NCI-H345 (cell line): ENCODE results near the gene CNGA1.
"Not testable (repeated sequence)": the region's sequence is repeated elsewhere in the genome, so short reads cannot be mapped to it uniquely, and the experiment has no call there.

Experiments
- DNase-seq: peaks from one replicate; lab custom pipeline; 2025; lab: John Stamatoyannopoulos, UW

Gene CNGA1

GRCh38 chr4:48030470-48030869 is 14.0 kb upstream of the CNGA1 start:
- no peak for DNase-seq

GRCh38 chr4:48028696-48029095 is 12.2 kb upstream of the CNGA1 start:
- DNase-seq: no peak

- DNase-seq: no peak
Measured at GRCh38 chr4:48027653-48028052, 11.2 kb upstream of the CNGA1 start.

GRCh38 chr4:48025005-48025404 is 8.5 kb upstream of the CNGA1 start:
- DNase-seq: peak; percentile 50

GRCh38 chr4:48024522-48024921 is 8.0 kb upstream of the CNGA1 start:
- DNase-seq: no peak

- no peak for DNase-seq
Measured at GRCh38 chr4:48022192-48022799, 5.8 kb upstream of the CNGA1 start.

GRCh38 chr4:48021100-48021499 is 4.6 kb upstream of the CNGA1 start:
- DNase-seq: no peak

- DNase-seq: no peak
Measured at GRCh38 chr4:48018112-48018511, 1.6 kb upstream of the CNGA1 start.

- DNase-seq: peak; percentile 54
Measured at GRCh38 chr4:48017108-48017571, 659 bp upstream of the CNGA1 start.

GRCh38 chr4:48015678-48016077 is 803 bp downstream of the CNGA1 start:
- no peak for DNase-seq

GRCh38 chr4:48015216-48015615 is 1.3 kb downstream of the CNGA1 start:
- DNase-seq: no peak

- DNase-seq: no peak
Measured at GRCh38 chr4:48012824-48013223, 3.7 kb downstream of the CNGA1 start.

- DNase-seq: no peak
Measured at GRCh38 chr4:48011722-48012121, 4.8 kb downstream of the CNGA1 start.

GRCh38 chr4:48010906-48011305 is 5.6 kb downstream of the CNGA1 start:
- DNase-seq: not testable (repeated sequence)

- DNase-seq: no peak
Measured at GRCh38 chr4:48008021-48008596, 8.4 kb downstream of the CNGA1 start.

GRCh38 chr4:48005781-48006180 is 10.7 kb downstream of the CNGA1 start:
- DNase-seq: no peak

GRCh38 chr4:48003568-48003967 is 12.9 kb downstream of the CNGA1 start:
- peak; percentile 11 for DNase-seq

GRCh38 chr4:48002267-48002666 is 14.2 kb downstream of the CNGA1 start:
- no peak for DNase-seq

GRCh38 chr4:47996021-47996420 is 20.5 kb downstream of the CNGA1 start:
- DNase-seq: no peak

- not testable (repeated sequence) for DNase-seq
Measured at GRCh38 chr4:47992475-47992874, 24.0 kb downstream of the CNGA1 start.

- no peak for DNase-seq
Measured at GRCh38 chr4:47990145-47990544, 26.3 kb downstream of the CNGA1 start.

GRCh38 chr4:47974566-47974965 is 41.9 kb downstream of the CNGA1 start:
- no peak for DNase-seq

- no peak for DNase-seq
Measured at GRCh38 chr4:47972721-47973120, 43.8 kb downstream of the CNGA1 start.

GRCh38 chr4:47972181-47972580 is 44.3 kb downstream of the CNGA1 start:
- no peak for DNase-seq
